ENCODE results near the gene ST7. TPM values are rescaled to one million over a fixed set of nuclear protein-coding genes. Genes with fewer than 3 reads are reported as not detected.

The ST7 gene
- total and polyA plus RNA-seq, 2 donors (not counting 3 experiments of a cell fraction or from before 2014, with no cell fraction given): 18.6 to 24.9 TPM

GRCh38 chr7:116951366-116952292, 1.7 kb upstream of the ST7 start:
- H3K36me3 ChIP-seq (ENCODE audit: control insufficient read depth in 2 of 2, extremely low read depth in 1 of 2, insufficient read depth in 2 of 2, low read length in 2 of 2): no peaks in the 10 kb centered on the region
- no peaks in the 10 kb centered on the region for H3K27me3 ChIP-seq (ENCODE audit: control insufficient read depth in 2 of 2, insufficient read depth in 2 of 2, low read length in 2 of 2)
- H3K9me1 ChIP-seq (replicated peaks; ENCODE audit: control insufficient read depth, extremely low read depth, insufficient read depth, low read length): no peaks in the 10 kb centered on the region
- ChIA-PET CTCF (interaction anchor here (1.0 to 1.5 kb wide), 2 partner anchors 167 to 206 kb away, joined by 3 to 4 read pairs; no protein-coding TSS in a partner anchor), POLR2A (no interaction called here)
- peaks cover 24% of the 10 kb centered on the region for H3K4me1 ChIP-seq (ENCODE audit: control insufficient read depth, extremely low read depth, insufficient read depth, low read length)
- TF ChIP-seq EZH2 (IDR thresholded peaks at IDR 0.05; ENCODE audit: borderline replicate concordance, low read depth, low read length, severe bottlenecking): no peak
- no peak for TF ChIP-seq JUN (IDR thresholded peaks at IDR 0.05; ENCODE audit: borderline replicate concordance, insufficient read depth, insufficient read length, low read depth)
- no peak for TF ChIP-seq FOS (IDR thresholded peaks at IDR 0.05; ENCODE audit: borderline replicate concordance, insufficient read depth, low read length)
- TF ChIP-seq POLR2AphosphoS5 (IDR thresholded peaks at IDR 0.05; ENCODE audit: insufficient read depth, low read depth, low read length): no peak
- TF ChIP-seq MAX (IDR thresholded peaks at IDR 0.05; ENCODE audit: insufficient read depth, insufficient read length): no peak
- TF ChIP-seq CTCF (IDR thresholded peaks at IDR 0.05; ENCODE audit: extremely low read depth in 1 of 2, insufficient read depth in 1 of 2, low read depth in 1 of 2, low read length in 2 of 2): no peak
- no peak for TF ChIP-seq POLR2A (IDR thresholded peaks at IDR 0.05; ENCODE audit: low read depth, low read length)
- TF ChIP-seq GATA2 (IDR thresholded peaks at IDR 0.05; ENCODE audit: insufficient read depth, insufficient read length, low read depth, low read length): no peak
- TF ChIP-seq MYC (IDR thresholded peaks at IDR 0.05; ENCODE audit: low read depth, low read length): no peak
- dilution Hi-C loops (cut with MboI; ENCODE audit: extremely low pct_ligation_motif_present, low sequenced_read_pairs) (no loop called here), intact Hi-C loops (cut with micrococcal nuclease) (no loop called here)
- no peaks in the 10 kb centered on the region for H3K9me3 ChIP-seq (replicated peaks; ENCODE audit: control insufficient read depth, insufficient read depth, low read length)
- H3K4me2 ChIP-seq (ENCODE audit: insufficient read depth, low read length): no peak overlapping the region
- FAIRE-seq: no peak
- H3K79me2 ChIP-seq (ENCODE audit: control insufficient read depth, insufficient read depth, low read length): peaks cover 26% of the 10 kb centered on the region
- no peaks in the 10 kb centered on the region for H4K20me1 ChIP-seq (replicated peaks; ENCODE audit: control insufficient read depth, extremely low read depth, insufficient read depth, low read length)
- no peak overlapping the region for H3K4me3 ChIP-seq (replicated peaks in 1 of 3; ENCODE audit: insufficient read depth in 1 of 3, low read depth in 1 of 3, low read length in 3 of 3)
- no TSS peak for BruUV-seq (replicated peaks)
- no peak overlapping the region for H2AFZ ChIP-seq (ENCODE audit: low read depth, low read length)
- no peak overlapping the region for H3K9ac ChIP-seq (replicated peaks; ENCODE audit: extremely low read depth, insufficient read depth, low read length)
- H3K27ac ChIP-seq (ENCODE audit: insufficient read depth, low read depth, low read length): no peak overlapping the region
- DNase-seq (ENCODE audit: low read depth, low spot score): no peak

Measured in endothelial cell of umbilical vein (primary cell).